H9 (cell line): ENCODE measurements around the gene CCDC57. TPM values are rescaled to one million over a fixed set of nuclear protein-coding genes. Genes with fewer than 3 reads are reported as not detected.

Experiments
- DNase-seq: peaks from one replicate; pipeline ENCODE4 v3.0.0-alpha.2; 2017
- H2AFZ ChIP-seq: one replicate; pipeline ENCODE4 v1.6.1; 2013; ENCODE audit warnings: mild to moderate bottlenecking, low read length, control low read depth, moderate library complexity
- H2AK5ac ChIP-seq: 2 replicates; pipeline ENCODE4 v1.6.1; 2013; ENCODE audit warnings: low read length, control low read depth, mixed read lengths; ENCODE audit not compliant: insufficient read length
- H2BK120ac ChIP-seq: one replicate; pipeline ENCODE4 v1.6.1; 2013; ENCODE audit warnings: low read depth, mild to moderate bottlenecking, low read length, control low read depth, inconsistent platforms; ENCODE audit not compliant: poor library complexity, severe bottlenecking
- H2BK12ac ChIP-seq: 2 replicates; pipeline ENCODE4 v1.6.1; 2013; ENCODE audit warnings: low read length, control low read depth, mixed read lengths, low read depth; ENCODE audit not compliant: insufficient read length
- H2BK15ac ChIP-seq: 2 replicates; pipeline ENCODE4 v1.6.1; 2013; ENCODE audit warnings: low read depth, low read length, control low read depth
- H2BK20ac ChIP-seq: one replicate; pipeline ENCODE4 v1.6.1; 2013; ENCODE audit warnings: low read depth, mild to moderate bottlenecking, low read length, control low read depth, inconsistent platforms; ENCODE audit not compliant: poor library complexity, severe bottlenecking
- H2BK5ac ChIP-seq: 2 replicates; pipeline ENCODE4 v1.6.1; 2013; ENCODE audit warnings: low read length, control low read depth, mixed read lengths; ENCODE audit not compliant: insufficient read length
- H3K14ac ChIP-seq: 2 replicates; pipeline ENCODE4 v1.6.1; 2013; ENCODE audit warnings: low read length, control low read depth; ENCODE audit not compliant: insufficient read depth
- H3K18ac ChIP-seq: 2 replicates; pipeline ENCODE4 v1.6.1; 2013; ENCODE audit warnings: low read depth, mild to moderate bottlenecking, mixed read lengths, low read length, control low read depth; ENCODE audit not compliant: insufficient read length
- H3K23ac ChIP-seq: 2 replicates; pipeline ENCODE4 v1.6.1; 2013; ENCODE audit warnings: low read length, control low read depth, mixed read lengths, low read depth; ENCODE audit not compliant: insufficient read length
- H3K23me2 ChIP-seq: 2 replicates; pipeline ENCODE4 v1.6.1; 2013; ENCODE audit warnings: low read depth, mild to moderate bottlenecking, mixed read lengths, low read length, control low read depth; ENCODE audit not compliant: insufficient read length, poor library complexity, severe bottlenecking
- H3K27ac ChIP-seq: 2 replicates; pipeline ENCODE4 v1.5.1; 2013; ENCODE audit warnings: low read length, control low read depth, mixed read lengths, low read depth; ENCODE audit not compliant: insufficient read length
- H3K27me3 ChIP-seq: 2 replicates; pipeline ENCODE4 v1.6.1; 2013; ENCODE audit warnings: low read length, control low read depth, inconsistent platforms; ENCODE audit not compliant: insufficient read depth
- H3K4ac ChIP-seq: 2 replicates; pipeline ENCODE4 v1.6.1; 2013; ENCODE audit warnings: low read depth, mild to moderate bottlenecking, control low read depth, inconsistent platforms, low read length, moderate library complexity
- H3K4me1 ChIP-seq: 2 replicates; pipeline ENCODE4 v1.6.1; 2013; ENCODE audit warnings: low read length, control low read depth, inconsistent platforms; ENCODE audit not compliant: insufficient read depth
- H3K4me2 ChIP-seq: 2 replicates; pipeline ENCODE4 v1.6.1; 2013; ENCODE audit warnings: low read length, control low read depth, mixed read lengths; ENCODE audit not compliant: insufficient read length, insufficient read depth
- H3K56ac ChIP-seq: 2 replicates; pipeline ENCODE4 v1.6.1; 2013; ENCODE audit warnings: low read depth, mild to moderate bottlenecking, mixed read lengths, low read length, control low read depth; ENCODE audit not compliant: insufficient read length
- H3K79me1 ChIP-seq: 2 replicates; pipeline ENCODE4 v1.6.1; 2013; ENCODE audit warnings: low read depth, mild to moderate bottlenecking, moderate library complexity, low read length, control low read depth, inconsistent platforms; ENCODE audit not compliant: insufficient read depth, poor library complexity, severe bottlenecking
- H3K79me2 ChIP-seq: 2 replicates; pipeline ENCODE4 v1.6.1; 2013; ENCODE audit warnings: low read length, control low read depth, inconsistent platforms; ENCODE audit not compliant: insufficient read depth
- H3K9ac ChIP-seq: 2 replicates; pipeline ENCODE4 v1.6.1; 2013; ENCODE audit warnings: low read length, control low read depth, mixed read lengths; ENCODE audit not compliant: insufficient read length; ENCODE audit errors: extremely low read depth
- H3K9me3 ChIP-seq: one replicate; pipeline ENCODE4 v1.6.1; 2013; ENCODE audit warnings: low read depth, low read length, inconsistent platforms; ENCODE audit not compliant: control insufficient read depth
- H3T11ph ChIP-seq: one replicate; pipeline ENCODE4 v1.6.1; 2013; ENCODE audit warnings: mild to moderate bottlenecking, low read length, control low read depth, inconsistent platforms
- H4K20me1 ChIP-seq: one replicate; pipeline ENCODE4 v1.6.1; 2013; ENCODE audit not compliant: control insufficient read depth, insufficient read length, insufficient read depth
- H4K5ac ChIP-seq: 2 replicates; pipeline ENCODE4 v1.6.1; 2013; ENCODE audit warnings: low read depth, mild to moderate bottlenecking, mixed read lengths, low read length, control low read depth; ENCODE audit not compliant: insufficient read length
- H4K8ac ChIP-seq: replicated peaks from 2 replicates; pipeline ENCODE4 v1.6.1; 2013; ENCODE audit warnings: low read length, control low read depth, mixed read lengths, low read depth; ENCODE audit not compliant: insufficient read length
- H4K91ac ChIP-seq: 2 replicates; pipeline ENCODE4 v1.6.1; 2013; ENCODE audit warnings: low read depth, mild to moderate bottlenecking, moderate library complexity, mixed read lengths, low read length, control low read depth; ENCODE audit not compliant: insufficient read length
- H3K27ac Mint-ChIP-seq, 3 experiments: 2 replicates in 2 of 3; 3 replicates in 1 of 3; pipeline ENCODE4 v1.8.0; 2020 to 2021; ENCODE audit warnings: mixed read lengths in 3 of 3, mild to moderate bottlenecking in 1 of 3, moderate library complexity in 1 of 3
- H3K27me3 Mint-ChIP-seq: 2 replicates; pipeline ENCODE4 v1.8.0; 2021; ENCODE audit warnings: low read depth, mild to moderate bottlenecking, moderate library complexity, mixed read lengths
- H3K36me3 Mint-ChIP-seq, 3 experiments: 2 replicates in 2 of 3; 3 replicates in 1 of 3; pipeline ENCODE4 v1.8.0; 2020 to 2021; ENCODE audit warnings: low read depth in 3 of 3, mixed read lengths in 3 of 3; ENCODE audit not compliant: insufficient read depth in 1 of 3
- H3K4me1 Mint-ChIP-seq, 2 experiments: 2 replicates each; pipeline ENCODE4 v1.8.0; 2020; ENCODE audit warnings: mixed read lengths in 2 of 2
- H3K4me3 Mint-ChIP-seq, 2 experiments: 2 replicates in 1 of 2; 3 replicates in 1 of 2; pipeline ENCODE4 v1.8.0; 2020 to 2021; ENCODE audit warnings: mild to moderate bottlenecking in 2 of 2, mixed read lengths in 2 of 2, moderate library complexity in 1 of 2
- H3K9me3 Mint-ChIP-seq, 2 experiments: 2 replicates in 1 of 2; 3 replicates in 1 of 2; pipeline ENCODE4 v1.8.0; 2020; ENCODE audit warnings: mild to moderate bottlenecking in 2 of 2, mixed read lengths in 2 of 2, moderate library complexity in 1 of 2
- CTCF ChIP-seq: fragments of 200-600 bp; sonication (generic); conservative IDR thresholded peaks from 3 replicates; pipeline ENCODE4 v1.8.0; 2021; ENCODE audit warnings: antibody characterized with exemption, mild to moderate bottlenecking
- WGBS: extraction: QIAGEN DNeasy Blood & Tissue Kit; methylation state at CpG from one replicate; pipeline ENCODE4 v1.1.7; 2013; ENCODE audit warnings: missing lambda C conversion rate, low lambda C conversion rate, mixed read lengths; ENCODE audit not compliant: insufficient read length; ENCODE audit errors: extremely low coverage; 5-methylcytosine and 5-hydroxymethylcytosine counted together
- total RNA-seq: library from RNA; stranded (reverse); gene quantifications from 2 replicates; pipeline ENCODE4 v1.2.1, GENCODE V29; 2021

CCDC57 gene
- total RNA-seq, 1 experiment from 2014 or later = 11.0 TPM

- no peaks in the 10 kb centered on the region for H3K9me3 Mint-ChIP-seq
Measured at GRCh38 chr17:82058855-82059249, 153.8 kb downstream of the CCDC57 start.

More at GRCh38 chr17:82058855-82059249, 153.8 kb downstream of the CCDC57 start:
- H2BK12ac ChIP-seq = no peak overlapping the region
- no peaks in the 10 kb centered on the region for H3K9me3 ChIP-seq
- no peak overlapping the region for H3K18ac ChIP-seq
- H3K79me1 ChIP-seq = no peaks in the 10 kb centered on the region
- no peak overlapping the region for H4K91ac ChIP-seq
- H2BK120ac ChIP-seq = no peak overlapping the region
- H3K23me2 ChIP-seq = no peaks in the 10 kb centered on the region
- H3K4me3 Mint-ChIP-seq = no peak overlapping the region
- H3K23ac ChIP-seq = no peak overlapping the region
- H2AFZ ChIP-seq = no peak overlapping the region
- DNase-seq = no peak
- H3K27ac ChIP-seq = no peak overlapping the region
- H3K56ac ChIP-seq = no peak overlapping the region
- H3K79me2 ChIP-seq = no peaks in the 10 kb centered on the region
- H3K27me3 ChIP-seq = no peaks in the 10 kb centered on the region
- no peaks in the 10 kb centered on the region for H3K4me1 ChIP-seq
- no peak overlapping the region for H2BK15ac ChIP-seq
- H3K4me2 ChIP-seq = no peak overlapping the region
- H3K27ac Mint-ChIP-seq = no peak overlapping the region
- H3K4ac ChIP-seq = no peak overlapping the region
- peaks cover 3% of the 10 kb centered on the region for H4K20me1 ChIP-seq
- H4K8ac ChIP-seq = no peak overlapping the region
- WGBS = no CpG with 5 or more reads among the region's 10 CpGs
- no peak overlapping the region for H2BK20ac ChIP-seq
- no peak overlapping the region for H3K9ac ChIP-seq
- peaks cover 6 to 48% (median 44%) of the 10 kb centered on the region in 3 experiments for H3K36me3 Mint-ChIP-seq
- no peak overlapping the region for H4K5ac ChIP-seq
- H3K27me3 Mint-ChIP-seq = no peaks in the 10 kb centered on the region
- no peaks in the 10 kb centered on the region for H3K4me1 Mint-ChIP-seq
- no peak overlapping the region for H2AK5ac ChIP-seq
- no peak overlapping the region for H3T11ph ChIP-seq
- no peak for TF ChIP-seq CTCF
- H3K14ac ChIP-seq = no peak overlapping the region
- no peak overlapping the region for H2BK5ac ChIP-seq
